Activated naive CD4-positive, alpha-beta T cell treated with anti-CD3 and anti-CD28 coated beads for 36 hours (primary cell): ENCODE data around the gene TCF12. TPM values are rescaled to one million over a fixed set of nuclear protein-coding genes. Genes with fewer than 3 reads are reported as not detected.
A peak's percentile ranks its signal among the peaks of the same experiment; 100 is the strongest.
"Not testable (repeated sequence)": the region's sequence is repeated elsewhere in the genome, so short reads cannot be mapped to it uniquely, and the experiment has no call there.

Experiments
- CTCF ChIA-PET: fragments of 350-600 bp; sonication (Branson Sonifier 250); formaldehyde crosslinking; loops from one replicate; lab custom pipeline; 2021; ENCODE audit warnings: antibody characterized with exemption; lab: Charles Lee
- DNase-seq: peaks from one replicate; pipeline ENCODE4 v3.0.0-alpha.2; 2020
- H3K27ac Mint-ChIP-seq: one replicate; pipeline ENCODE4 v1.8.0; 2021; ENCODE audit warnings: mild to moderate bottlenecking, mixed read lengths
- H3K27me3 Mint-ChIP-seq: one replicate; pipeline ENCODE4 v1.8.0; 2021; ENCODE audit warnings: low read depth, mixed read lengths
- H3K36me3 Mint-ChIP-seq: one replicate; pipeline ENCODE4 v1.8.0; 2021; ENCODE audit warnings: low read depth, mixed read lengths
- H3K4me1 Mint-ChIP-seq: one replicate; pipeline ENCODE4 v1.8.0; 2021; ENCODE audit warnings: low read depth, mixed read lengths
- H3K4me3 Mint-ChIP-seq: one replicate; pipeline ENCODE4 v1.8.0; 2021; ENCODE audit warnings: mild to moderate bottlenecking, moderate library complexity, mixed read lengths
- H3K9me3 Mint-ChIP-seq: one replicate; pipeline ENCODE4 v1.8.0; 2021; ENCODE audit warnings: mixed read lengths
- intact Hi-C: fragments of 100-400 bp; cut with micrococcal nuclease; formaldehyde crosslinking; loops from one replicate; pipeline ENCODE4 v1.15.1; 2023
- total RNA-seq, 2 experiments: library from RNA; stranded (reverse); gene quantifications; one replicate each; pipeline ENCODE4 v1.2.3, GENCODE V29; 2021

Gene TCF12
- total RNA-seq, 2 experiments from 2014 or later, result 65.7 to 70.7 TPM

DNA sequence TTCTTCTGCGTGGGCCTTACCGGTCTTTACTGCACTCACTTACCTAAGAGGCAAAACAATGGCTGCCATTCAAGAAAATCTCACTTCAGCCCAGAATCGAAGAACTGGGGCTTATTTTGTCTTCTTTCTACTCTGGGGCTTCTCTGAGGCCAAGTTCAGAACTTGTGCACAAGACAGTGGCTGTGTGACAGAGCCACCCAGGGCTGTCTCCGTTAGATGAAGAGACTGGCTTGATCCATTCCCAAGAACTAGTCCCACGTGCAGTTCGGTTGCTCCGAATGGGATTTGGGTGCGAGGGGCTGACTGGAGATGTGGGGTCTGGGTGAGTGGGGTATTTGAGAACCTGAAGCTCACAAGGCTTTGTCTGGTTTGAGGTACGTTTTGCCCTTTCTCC lies 795 bp upstream of the TCF12 start:
- peak overlapping the region; percentile 79 for H3K27ac Mint-ChIP-seq
- peak overlapping the region; percentile 79 for H3K4me3 Mint-ChIP-seq
- DNase-seq, result no peak
- intact Hi-C loops, result loop anchor here (1.0 to 5.0 kb wide), 7 partner anchors 30 to 389 kb away; partner anchors contain the start of gene ZNF280D
- H3K4me1 Mint-ChIP-seq, result peaks cover 25% of the 10 kb centered on the region
- H3K27me3 Mint-ChIP-seq, result no peaks in the 10 kb centered on the region
- CTCF ChIA-PET, result interaction anchor here (0.5 to 1.8 kb wide), 8 partner anchors 9 to 470 kb away, joined by 3 to 8 read pairs (median 4); no protein-coding TSS in a partner anchor
- H3K36me3 Mint-ChIP-seq, result peaks cover 12% of the 10 kb centered on the region
- no peaks in the 10 kb centered on the region for H3K9me3 Mint-ChIP-seq

DNA sequence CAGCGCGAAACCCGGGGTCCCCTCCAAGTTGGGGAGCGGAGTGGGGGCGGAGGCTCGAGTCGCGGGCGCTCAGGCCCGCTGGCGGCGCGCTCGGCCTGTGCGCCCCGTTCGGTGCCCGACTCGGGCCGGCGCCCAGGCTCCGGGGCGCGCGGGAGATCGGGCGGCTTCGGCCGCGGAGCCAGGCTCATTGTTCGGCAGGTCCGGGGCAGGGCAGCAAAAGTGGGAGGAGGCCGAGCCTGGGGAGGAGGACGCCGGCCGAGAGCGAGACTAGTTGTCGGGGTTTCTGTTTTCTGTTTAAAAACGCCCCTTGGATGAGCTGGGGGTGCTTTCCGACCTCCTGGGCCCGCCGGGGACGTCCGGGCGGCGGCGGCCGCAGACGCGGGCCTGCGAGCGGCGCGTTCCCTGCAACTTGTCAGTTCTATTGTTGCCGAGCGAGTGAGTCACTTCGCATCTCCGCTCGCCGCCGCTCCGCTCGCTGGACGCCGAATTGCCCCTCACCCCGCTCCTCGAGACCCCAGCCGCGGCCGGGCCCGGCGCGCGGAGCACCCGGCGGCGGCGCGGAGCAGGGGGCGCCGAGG lies 676 bp downstream of the TCF12 start:
- Mint-ChIP-seq H3K4me1 (peaks cover 35% of the 10 kb centered on the region), H3K9me3 (no peaks in the 10 kb centered on the region), H3K36me3 (peaks cover 21% of the 10 kb centered on the region), H3K27me3 (no peaks in the 10 kb centered on the region), H3K4me3 (peak overlapping the region; percentile 96), H3K27ac (peak overlapping the region; percentile 81)
- DNase-seq, result peak; percentile 61
- CTCF ChIA-PET, result interaction anchor here (0.6 to 1.8 kb wide), 3 partner anchors 9 to 49 kb away, joined by 3 to 8 read pairs (median 4); no protein-coding TSS in a partner anchor
- intact Hi-C loops, result loop anchor here (2.0 to 5.0 kb wide), 5 partner anchors 66 to 388 kb away; no protein-coding TSS in a partner anchor

DNA sequence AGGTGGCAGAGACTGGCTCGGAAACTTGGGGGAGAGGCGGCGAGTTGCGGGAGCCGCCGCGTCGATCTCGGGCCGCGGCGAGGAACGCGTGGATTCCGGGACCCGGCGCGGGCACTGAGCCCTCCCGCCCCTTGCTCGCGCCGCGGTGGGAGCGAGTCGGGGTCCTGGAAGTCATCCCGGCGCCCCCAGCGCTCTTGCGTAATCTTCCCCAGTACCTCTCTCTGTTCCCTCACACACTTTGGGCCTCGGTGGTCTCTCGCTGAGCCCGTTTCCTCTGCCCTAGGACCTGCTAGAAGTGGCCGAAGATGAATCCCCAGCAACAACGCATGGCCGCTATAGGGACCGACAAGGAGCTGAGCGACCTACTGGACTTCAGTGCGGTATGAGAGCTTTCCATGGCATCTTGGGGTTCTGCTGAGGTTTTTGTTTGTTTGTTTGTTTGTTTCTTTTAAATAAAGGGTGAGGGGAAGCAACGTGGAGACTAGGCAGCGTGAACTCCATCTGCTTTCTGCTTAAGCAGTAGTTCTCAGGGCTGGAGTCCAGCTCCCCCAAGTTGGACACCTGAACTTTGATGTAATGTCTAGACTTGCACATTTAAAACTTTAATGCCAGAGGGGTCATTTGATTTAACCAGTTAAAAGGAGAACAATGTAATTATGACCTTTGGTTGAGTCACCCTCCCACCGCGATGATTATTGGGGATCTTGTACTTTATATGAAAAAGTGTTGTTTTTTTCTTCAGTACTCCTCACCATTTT lies 1.3 kb downstream of the TCF12 start:
- peaks cover 40% of the 10 kb centered on the region for H3K4me1 Mint-ChIP-seq
- CTCF ChIA-PET, result interaction anchor here (1.3 kb wide), 1 partner anchor 10 kb away, joined by 3 read pairs; no protein-coding TSS in a partner anchor
- peak; percentile 33 for DNase-seq
- peaks cover 25% of the 10 kb centered on the region for H3K36me3 Mint-ChIP-seq
- H3K9me3 Mint-ChIP-seq, result no peaks in the 10 kb centered on the region
- intact Hi-C loops, result loop anchor here (1.0 to 5.0 kb wide), 7 partner anchors 10 to 387 kb away; no protein-coding TSS in a partner anchor
- H3K4me3 Mint-ChIP-seq, result peak overlapping the region; percentile 96
- peak overlapping the region; percentile 93 for H3K27ac Mint-ChIP-seq
- no peaks in the 10 kb centered on the region for H3K27me3 Mint-ChIP-seq

DNA sequence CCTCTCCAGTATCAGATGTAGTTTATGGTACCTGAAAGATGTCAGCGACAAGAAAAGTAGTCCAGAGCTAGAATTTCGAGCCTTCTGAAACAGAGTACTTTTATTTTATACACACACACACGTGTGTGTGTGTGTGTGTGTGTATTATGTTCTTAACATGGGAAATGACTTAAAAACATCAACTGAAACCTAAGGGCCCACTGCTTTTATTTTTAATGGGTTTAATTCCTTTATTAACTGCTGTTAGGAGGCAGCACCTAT lies 1.9 kb downstream of the TCF12 start:
- H3K4me1 Mint-ChIP-seq, result peaks cover 40% of the 10 kb centered on the region
- no peak for DNase-seq
- H3K27me3 Mint-ChIP-seq, result no peaks in the 10 kb centered on the region
- peak overlapping the region; percentile 93 for H3K27ac Mint-ChIP-seq
- H3K36me3 Mint-ChIP-seq, result peaks cover 25% of the 10 kb centered on the region
- no peaks in the 10 kb centered on the region for H3K9me3 Mint-ChIP-seq
- H3K4me3 Mint-ChIP-seq, result peak overlapping the region; percentile 96
- intact Hi-C loops, result loop anchor here (1.0 to 5.0 kb wide), 2 partner anchors 9 to 37 kb away; no protein-coding TSS in a partner anchor
- CTCF ChIA-PET, result interaction anchor here (1.3 kb wide), 1 partner anchor 9 kb away, joined by 3 read pairs; no protein-coding TSS in a partner anchor

DNA sequence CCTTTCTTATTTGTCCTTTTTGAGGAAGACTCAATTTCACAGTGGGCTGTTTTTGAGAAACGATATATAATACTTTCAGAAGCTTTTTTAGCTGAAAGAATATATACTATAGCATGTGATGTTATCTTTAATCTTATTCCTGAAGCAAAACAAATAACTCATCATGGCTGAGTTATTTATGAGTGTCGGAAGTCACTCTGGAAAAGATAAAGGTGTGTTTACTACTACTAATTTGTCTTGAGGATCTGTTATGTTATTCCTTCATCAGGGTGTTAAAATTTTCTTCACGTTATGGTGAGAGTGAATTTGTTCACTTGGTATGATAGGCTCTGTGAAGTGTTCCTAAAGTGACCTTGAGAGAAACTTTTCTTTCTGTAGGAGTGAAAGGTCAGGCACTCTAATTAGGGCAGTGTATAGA lies 4.7 kb downstream of the TCF12 start:
- no peaks in the 10 kb centered on the region for H3K9me3 Mint-ChIP-seq
- peaks cover 48% of the 10 kb centered on the region for H3K4me1 Mint-ChIP-seq
- H3K36me3 Mint-ChIP-seq, result peaks cover 31% of the 10 kb centered on the region
- no peaks in the 10 kb centered on the region for H3K27me3 Mint-ChIP-seq
- no peak for DNase-seq
- CTCF ChIA-PET, result no interaction called here
- no peak overlapping the region for H3K27ac Mint-ChIP-seq
- intact Hi-C loops, result loop anchor here (5.0 kb wide), 1 partner anchor 34 kb away; no protein-coding TSS in a partner anchor
- no peak overlapping the region for H3K4me3 Mint-ChIP-seq

DNA sequence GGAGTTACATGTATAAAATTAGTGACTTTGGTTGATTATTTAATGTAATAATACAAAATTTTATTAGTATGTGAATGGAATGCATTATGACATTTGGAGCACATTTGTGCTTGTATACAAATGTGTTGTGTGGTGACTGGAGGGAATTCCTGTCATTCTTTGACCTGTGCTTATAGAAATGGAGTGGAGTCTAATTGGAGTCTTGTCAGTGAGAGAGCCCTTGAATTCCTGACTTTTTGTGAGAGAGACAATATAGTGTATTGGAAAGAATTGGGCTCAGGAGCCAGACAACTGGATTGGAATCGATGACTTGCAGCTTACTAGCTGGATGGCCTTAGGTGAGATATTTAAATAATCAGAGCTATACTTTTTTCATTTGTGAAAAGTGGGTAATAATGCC lies 9.4 kb downstream of the TCF12 start:
- Mint-ChIP-seq H3K36me3 (peaks cover 24% of the 10 kb centered on the region), H3K4me1 (peaks cover 74% of the 10 kb centered on the region), H3K9me3 (no peaks in the 10 kb centered on the region), H3K4me3 (no peak overlapping the region), H3K27ac (no peak overlapping the region), H3K27me3 (no peaks in the 10 kb centered on the region)
- intact Hi-C loops, result no loop called here
- DNase-seq, result no peak
- CTCF ChIA-PET, result interaction anchor here (1.8 kb wide), 1 partner anchor 9 kb away, joined by 8 read pairs; the partner anchor contains the start of gene TCF12

DNA sequence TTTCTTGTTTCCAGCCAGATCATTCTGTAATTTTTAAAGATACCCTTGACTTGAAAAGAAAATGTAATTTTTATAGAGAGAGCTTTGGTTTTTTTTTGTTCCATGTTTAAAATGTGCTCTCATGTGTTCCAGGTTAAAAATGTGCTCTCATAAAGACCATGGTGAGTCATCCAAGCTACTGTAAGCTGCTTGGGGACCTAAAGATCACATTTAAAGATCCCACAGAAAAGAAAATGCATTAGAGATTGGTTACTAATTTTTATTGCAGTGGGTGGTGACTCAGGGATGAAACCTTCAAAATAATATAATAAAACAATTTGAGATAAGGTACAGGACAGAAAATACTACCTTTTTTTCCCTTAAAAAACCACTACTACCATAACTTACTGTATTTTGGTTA lies 11.0 kb downstream of the TCF12 start:
- intact Hi-C loops, result loop anchor here (1.0 kb wide), 1 partner anchor 9 kb away; no protein-coding TSS in a partner anchor
- peaks cover 72% of the 10 kb centered on the region for H3K4me1 Mint-ChIP-seq
- DNase-seq, result no peak
- H3K27me3 Mint-ChIP-seq, result no peaks in the 10 kb centered on the region
- CTCF ChIA-PET, result interaction anchor here (0.7 to 1.8 kb wide), 2 partner anchors 9 to 11 kb away, joined by 3 to 8 read pairs; partner anchors contain the start of gene TCF12
- H3K27ac Mint-ChIP-seq, result no peak overlapping the region
- no peak overlapping the region for H3K4me3 Mint-ChIP-seq
- H3K36me3 Mint-ChIP-seq, result peaks cover 21% of the 10 kb centered on the region
- no peaks in the 10 kb centered on the region for H3K9me3 Mint-ChIP-seq

DNA sequence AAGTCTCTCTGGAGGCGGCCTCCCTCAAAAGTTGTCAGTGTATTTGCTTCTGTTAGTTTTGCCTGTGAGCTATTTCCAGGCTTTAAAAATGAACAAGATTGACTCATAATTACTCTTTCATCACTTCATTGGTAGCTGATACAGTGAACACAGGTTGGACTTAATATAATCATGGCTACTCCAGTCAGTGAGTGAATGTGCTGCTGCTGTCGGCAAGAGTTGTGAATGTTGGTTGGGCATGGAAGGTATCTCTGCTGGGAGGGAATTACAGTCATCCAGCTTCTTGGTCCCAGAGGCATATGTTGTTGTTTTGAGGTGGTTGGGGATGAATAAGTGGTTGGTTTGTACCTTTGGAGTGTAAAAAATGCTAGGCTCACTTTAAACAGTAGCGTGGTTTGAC lies 11.5 kb downstream of the TCF12 start:
- peaks cover 23% of the 10 kb centered on the region for H3K36me3 Mint-ChIP-seq
- intact Hi-C loops, result loop anchor here (1.0 kb wide), 1 partner anchor 10 kb away; no protein-coding TSS in a partner anchor
- no peak overlapping the region for H3K27ac Mint-ChIP-seq

DNA sequence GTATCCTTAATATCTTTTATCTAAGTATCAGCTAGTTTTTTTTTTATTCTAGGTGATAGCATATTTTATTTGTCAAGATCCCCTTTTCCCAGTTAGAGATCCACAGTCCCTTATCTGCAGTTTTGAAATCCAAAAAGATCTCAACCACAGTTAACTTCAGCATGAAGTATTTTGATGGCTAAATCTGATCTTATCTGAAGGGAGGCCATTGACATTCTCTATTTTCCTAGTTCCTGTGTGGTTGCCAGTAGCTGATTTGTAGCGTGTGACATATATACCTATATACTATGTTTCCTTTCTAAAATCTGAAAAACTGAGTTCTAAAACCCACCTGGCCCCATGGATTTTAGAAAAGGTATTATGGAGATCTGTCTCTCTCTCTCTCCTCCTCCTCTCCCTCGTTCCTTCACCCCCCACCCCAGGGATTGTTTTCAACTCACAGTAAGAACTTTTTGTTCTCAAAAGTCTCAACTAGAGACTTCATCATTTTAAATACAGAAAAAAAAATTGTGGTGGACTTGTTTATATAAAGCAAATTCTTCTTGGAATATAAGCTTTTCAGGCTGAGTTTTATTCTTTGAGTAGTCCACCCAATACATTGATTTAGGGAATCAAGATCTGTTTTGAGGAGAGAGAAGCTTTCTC lies 12.3 kb downstream of the TCF12 start:
- Mint-ChIP-seq H3K36me3 (peaks cover 25% of the 10 kb centered on the region), H3K9me3 (peaks cover 3% of the 10 kb centered on the region), H3K4me3 (no peak overlapping the region), H3K4me1 (peaks cover 74% of the 10 kb centered on the region), H3K27me3 (no peaks in the 10 kb centered on the region), H3K27ac (peak overlapping the region; percentile 35)
- intact Hi-C loops, result no loop called here
- CTCF ChIA-PET, result interaction anchor here (0.7 to 1.0 kb wide), 3 partner anchors 12 to 376 kb away, joined by 3 to 4 read pairs (median 4); partner anchors contain the start of gene TCF12
- DNase-seq, result no peak

More for the DNA sequence above, 11.5 kb downstream of the TCF12 start:
- Mint-ChIP-seq H3K4me1 (peaks cover 75% of the 10 kb centered on the region), H3K4me3 (no peak overlapping the region), H3K9me3 (no peaks in the 10 kb centered on the region), H3K27me3 (no peaks in the 10 kb centered on the region)
- CTCF ChIA-PET, result interaction anchor here (0.7 to 1.0 kb wide), 2 partner anchors 10 to 11 kb away, joined by 3 to 4 read pairs; partner anchors contain the start of gene TCF12
- no peak for DNase-seq

DNA sequence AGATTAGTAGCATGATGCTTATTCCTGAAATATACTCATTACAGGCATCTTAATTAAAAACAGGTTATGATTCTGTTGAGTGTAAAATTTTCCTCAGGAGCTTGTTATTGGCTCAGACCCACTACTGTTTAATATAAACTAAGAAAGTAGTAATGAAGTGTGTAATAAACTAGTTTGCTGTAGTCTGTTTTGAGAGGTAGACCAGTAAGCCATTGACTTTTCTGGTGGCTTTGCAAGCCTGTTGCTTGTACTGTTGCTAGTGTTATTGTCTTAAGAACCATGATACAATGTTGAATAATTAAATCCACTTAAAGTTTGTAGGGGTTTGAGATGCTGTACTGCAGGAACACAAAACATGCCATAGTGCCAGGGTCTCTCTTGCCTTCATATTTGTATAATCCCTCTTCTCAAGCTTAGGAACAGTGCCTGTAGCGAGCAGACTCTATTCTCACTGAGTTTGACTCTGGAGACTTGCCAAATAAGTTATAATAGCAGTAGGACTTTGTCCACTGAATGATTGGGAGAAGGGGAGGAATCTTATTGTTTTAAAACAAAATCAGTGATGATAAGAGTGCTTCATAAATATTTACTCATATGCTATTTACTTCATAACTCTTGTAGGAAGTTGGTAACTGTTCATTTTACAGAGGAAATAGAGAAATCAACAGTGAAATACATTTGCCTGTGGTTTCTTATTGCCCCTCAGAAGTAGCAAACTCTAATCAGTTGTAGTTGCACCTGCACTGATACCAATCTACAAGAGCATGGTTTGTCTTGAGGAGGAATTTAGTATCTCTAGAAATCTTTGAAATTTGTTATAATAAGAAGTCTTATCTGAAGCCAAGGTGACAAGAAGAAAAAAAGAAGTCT lies 13.4 kb downstream of the TCF12 start:
- peaks cover 75% of the 10 kb centered on the region for H3K4me1 Mint-ChIP-seq
- DNase-seq, result no peak
- H3K36me3 Mint-ChIP-seq, result peaks cover 32% of the 10 kb centered on the region
- no peak overlapping the region for H3K27ac Mint-ChIP-seq
- intact Hi-C loops, result no loop called here
- H3K4me3 Mint-ChIP-seq, result no peak overlapping the region
- H3K27me3 Mint-ChIP-seq, result no peaks in the 10 kb centered on the region
- H3K9me3 Mint-ChIP-seq, result peaks cover 11% of the 10 kb centered on the region
- CTCF ChIA-PET, result interaction anchor here (0.7 to 0.9 kb wide), 2 partner anchors 15 to 375 kb away, joined by 3 to 4 read pairs; no protein-coding TSS in a partner anchor

DNA sequence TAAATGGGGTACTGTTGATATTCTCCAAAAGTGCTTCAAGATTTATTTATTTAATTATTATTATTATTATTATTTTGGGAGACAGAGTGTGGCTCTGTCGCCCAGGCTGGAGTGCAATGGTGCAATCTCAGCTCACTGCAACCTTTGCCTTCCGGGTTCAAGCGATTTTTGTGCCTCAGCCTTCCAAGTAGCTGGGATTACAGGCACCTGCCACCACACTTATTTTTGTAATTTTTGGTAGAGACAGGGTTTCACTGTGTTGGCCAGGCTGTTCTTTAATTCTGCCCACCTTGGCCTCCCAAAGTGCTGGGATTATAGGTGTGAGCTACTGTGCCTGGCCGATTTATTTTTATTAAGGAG lies 14.0 kb downstream of the TCF12 start:
- H3K27ac Mint-ChIP-seq, DNase-seq, intact Hi-C loops, H3K4me3 Mint-ChIP-seq, H3K27me3 Mint-ChIP-seq: not testable (repeated sequence)
- Mint-ChIP-seq H3K36me3 (peaks cover 33% of the 10 kb centered on the region), H3K9me3 (peaks cover 11% of the 10 kb centered on the region), H3K4me1 (peaks cover 77% of the 10 kb centered on the region)
- CTCF ChIA-PET, result interaction anchor here (0.7 kb wide), 1 partner anchor 11 kb away, joined by 3 read pairs; no protein-coding TSS in a partner anchor
